Left lobe of liver (tissue), 2 donors: ENCODE data around the gene SLC30A9. TPM values are rescaled to one million over a fixed set of nuclear protein-coding genes. Genes with fewer than 3 reads are reported as not detected.

ENCODE experiments used
- ATAC-seq: fragments of 200-7000 bp; cut with Tn5 transposase; one replicate; pipeline ENCODE4 v1.9.1; 2020; ENCODE audit warnings: mild to moderate bottlenecking, moderate library complexity
- DNase-seq: peaks from one replicate; pipeline ENCODE4 v3.0.0-alpha.2; 2020; ENCODE audit warnings: low spot score
- total RNA-seq: library from RNA; stranded (reverse); gene quantifications from one replicate; pipeline ENCODE4 v1.2.1, GENCODE V29; 2021
- donor health status: DM: no; HTN: no; CAD: no; lungs with moderate emphysema.
- donor health status: DM: no; HTN: yes; CAD: no.

SLC30A9 gene
- 22.4 TPM for total RNA-seq

DNA sequence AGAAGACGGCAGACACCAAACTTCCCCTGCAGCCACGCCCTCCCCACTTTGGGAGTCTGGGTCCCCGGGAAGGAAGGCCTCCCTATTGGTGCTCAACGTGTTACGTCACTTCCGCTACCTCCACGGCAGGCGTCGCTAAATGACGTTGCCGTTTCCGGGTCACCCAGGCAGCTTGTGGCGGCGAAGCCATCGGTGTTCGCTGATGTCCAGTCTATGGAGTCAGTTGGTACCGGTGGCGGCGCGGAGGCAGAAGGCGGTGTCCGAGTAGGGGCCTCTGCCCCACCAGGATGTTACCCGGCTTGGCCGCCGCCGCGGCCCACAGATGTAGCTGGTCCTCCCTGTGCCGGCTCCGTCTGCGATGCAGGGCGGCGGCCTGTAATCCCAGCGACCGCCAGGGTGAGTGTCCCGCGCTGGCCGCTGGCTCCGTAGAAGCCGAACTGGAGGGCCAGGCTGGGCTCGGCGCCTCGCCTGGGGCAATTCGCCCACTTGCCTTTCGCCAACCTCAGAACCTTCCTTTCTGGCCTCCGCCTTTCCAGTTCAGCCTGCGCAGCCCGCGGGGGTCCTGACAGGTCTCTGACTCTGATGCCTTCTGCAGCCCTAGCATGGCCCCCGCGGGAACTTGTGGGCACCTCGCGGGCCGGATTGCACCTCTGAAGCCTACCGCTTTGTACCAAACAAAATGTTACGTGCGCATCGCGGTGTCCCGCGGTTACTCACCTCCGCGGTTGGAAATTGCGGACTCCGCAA, at the start of gene SLC30A9:
SLC30A9 (plus strand) TSS at position 166 of the 747 bp plus-strand sequence; CDS start at position 288, 122 bp downstream.
- ATAC-seq (peak; percentile 98), DNase-seq (peak; percentile 96)

DNA sequence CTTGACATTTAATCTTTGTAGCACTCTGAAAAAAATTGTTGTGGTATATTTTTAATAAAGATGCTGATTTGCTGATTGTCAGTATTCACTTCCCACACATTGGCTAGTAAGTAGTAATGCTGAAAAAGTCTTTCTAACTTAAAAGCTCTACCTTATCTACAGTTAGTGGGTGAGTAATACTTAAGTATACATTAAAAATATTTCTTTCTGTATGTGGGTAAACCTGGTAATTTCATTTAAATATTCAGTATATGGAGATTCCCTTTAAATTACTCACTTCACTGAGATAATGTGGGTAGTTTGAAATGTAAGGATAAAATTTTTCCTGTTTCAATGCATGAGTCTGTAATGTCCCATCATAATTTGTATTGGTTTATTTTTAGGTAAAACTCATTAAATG, 49.5 kb upstream of the SLC30A9 start:
- ATAC-seq (no peak), DNase-seq (no peak)

DNA sequence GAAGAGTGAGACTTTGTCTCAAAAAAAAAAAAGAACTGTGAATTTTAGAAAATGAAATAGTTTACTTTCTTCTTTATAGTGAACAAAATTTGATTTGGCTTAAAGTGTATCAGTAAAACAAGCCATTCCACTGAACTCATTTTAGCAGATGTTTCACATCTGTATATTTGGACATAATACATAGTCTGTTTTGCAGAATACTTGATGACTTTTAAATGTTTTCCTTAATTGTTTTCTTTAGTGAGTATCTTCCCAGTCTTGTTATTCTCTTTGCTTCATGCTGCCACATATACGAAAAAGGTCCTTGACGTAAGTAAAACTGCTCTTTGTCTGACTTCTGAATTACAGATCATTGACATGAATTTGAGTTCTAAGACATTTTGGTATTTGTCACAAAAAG, 46.8 kb upstream of the SLC30A9 start:
- no peak for ATAC-seq
- no peak for DNase-seq

DNA sequence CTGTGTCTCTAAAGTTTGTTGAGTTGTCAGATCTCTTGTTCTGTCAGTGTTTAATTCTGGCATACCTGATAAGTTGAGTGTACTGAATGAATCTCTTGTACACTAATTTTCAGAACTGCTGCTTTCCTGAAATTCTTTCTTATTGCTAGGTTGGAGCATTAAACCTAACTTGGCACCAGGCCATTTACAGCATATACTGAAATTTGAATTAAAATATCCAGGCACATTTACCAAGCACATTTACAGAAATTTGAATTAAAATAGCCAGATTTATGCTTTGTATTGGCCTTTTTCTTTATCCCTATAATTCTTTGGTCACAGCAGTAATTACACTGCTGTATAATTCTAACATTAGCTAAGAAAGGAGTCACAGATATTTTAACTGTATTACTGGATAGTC, 46.2 kb upstream of the SLC30A9 start:
- DNase-seq = no peak
- no peak for ATAC-seq

DNA sequence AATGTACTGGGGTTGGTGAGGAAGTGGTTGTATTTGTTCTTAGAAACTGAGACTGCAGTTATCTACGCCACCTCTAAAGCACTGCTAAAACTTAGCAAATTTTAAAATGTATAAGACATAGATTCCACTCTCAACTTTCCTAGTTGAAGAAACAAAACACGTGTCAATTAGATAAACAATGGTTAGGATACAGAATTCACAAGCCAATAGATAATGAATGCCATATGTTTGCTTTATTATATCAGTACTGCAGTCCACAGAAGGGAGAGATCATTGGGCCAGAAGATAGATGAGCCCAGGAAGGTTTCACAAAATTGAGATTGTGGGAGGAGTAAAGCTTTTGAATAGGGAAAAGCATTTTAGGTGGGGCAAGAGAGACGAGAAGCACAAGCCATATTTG, 40.8 kb upstream of the SLC30A9 start:
- no peak for DNase-seq
- no peak for ATAC-seq

DNA sequence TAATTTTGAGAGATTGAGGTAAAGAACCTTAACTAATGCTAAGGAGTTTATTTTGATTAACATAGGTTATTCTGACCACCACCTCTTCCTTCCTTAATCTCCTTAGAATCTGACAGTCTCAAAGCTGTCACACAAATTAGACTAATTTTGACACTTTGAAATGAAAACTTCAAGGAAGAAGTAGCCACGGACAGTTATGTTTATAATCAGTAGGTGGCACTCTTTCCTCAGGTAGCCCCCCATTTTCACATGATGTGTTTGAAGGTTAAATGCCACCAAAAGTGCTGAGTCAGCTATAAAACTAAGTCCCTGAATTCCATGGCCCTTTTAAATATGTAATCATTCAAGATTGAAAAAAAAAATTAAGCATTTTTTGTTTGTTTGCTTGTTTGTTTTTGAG, 32.7 kb upstream of the SLC30A9 start:
- DNase-seq = no peak
- peak; percentile 26 for ATAC-seq

DNA sequence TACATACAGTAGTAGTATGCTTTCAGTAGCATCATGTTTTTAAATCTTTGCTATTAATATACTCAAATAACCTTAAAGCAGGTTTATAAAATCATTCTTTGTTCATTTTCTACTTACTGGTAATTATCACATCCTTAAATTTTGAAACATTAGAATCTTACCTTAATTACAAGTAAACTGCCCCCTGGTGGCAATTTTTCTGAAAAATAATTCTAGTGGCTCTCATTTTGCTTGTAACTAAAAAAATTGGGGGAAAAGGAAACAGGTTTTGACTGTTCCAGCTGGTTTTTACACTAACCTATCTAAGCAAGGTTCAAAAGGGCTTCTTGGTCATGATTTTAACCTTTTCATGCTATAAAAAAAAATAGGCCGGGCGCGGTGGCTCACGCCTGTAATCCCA, 27.2 kb upstream of the SLC30A9 start:
- ATAC-seq (no peak), DNase-seq (no peak)

DNA sequence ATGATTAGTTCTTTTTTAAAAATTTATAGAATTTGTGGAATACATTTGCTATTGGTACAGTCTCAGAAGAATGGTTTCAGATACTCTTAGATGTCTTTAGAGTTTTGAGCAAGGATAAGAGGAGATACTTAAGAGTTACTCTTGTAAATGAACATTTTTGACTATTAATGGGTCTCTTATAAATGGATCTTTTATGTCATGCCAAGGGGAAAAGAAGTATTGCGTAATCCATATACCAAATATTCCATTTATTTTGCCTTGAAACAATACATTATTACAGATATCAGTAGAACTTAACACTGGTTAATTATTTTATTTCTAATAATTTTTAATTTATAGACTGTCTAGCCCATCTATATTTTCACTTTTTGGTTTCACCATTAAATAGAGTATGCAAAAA, 25.9 kb upstream of the SLC30A9 start:
- DNase-seq = no peak
- no peak for ATAC-seq

DNA sequence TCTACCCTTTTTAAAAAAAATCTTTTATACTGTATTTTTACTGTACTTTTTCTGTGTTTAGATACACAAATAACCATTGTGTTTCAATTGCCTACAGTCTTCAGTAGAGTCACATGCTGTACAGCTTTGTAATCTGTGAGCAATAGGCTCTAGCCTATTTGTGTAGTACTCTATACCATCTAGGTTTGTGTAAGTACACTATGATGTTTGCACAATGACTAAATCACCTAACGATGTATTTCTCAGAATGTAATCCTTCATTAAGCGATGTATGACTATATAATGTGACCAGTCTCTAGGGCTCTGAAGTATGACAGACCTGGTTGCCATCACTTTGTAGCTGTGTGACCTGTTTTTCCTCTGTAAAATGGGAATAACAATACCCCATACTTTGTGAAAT, 22.9 kb upstream of the SLC30A9 start:
- no peak for ATAC-seq

DNA sequence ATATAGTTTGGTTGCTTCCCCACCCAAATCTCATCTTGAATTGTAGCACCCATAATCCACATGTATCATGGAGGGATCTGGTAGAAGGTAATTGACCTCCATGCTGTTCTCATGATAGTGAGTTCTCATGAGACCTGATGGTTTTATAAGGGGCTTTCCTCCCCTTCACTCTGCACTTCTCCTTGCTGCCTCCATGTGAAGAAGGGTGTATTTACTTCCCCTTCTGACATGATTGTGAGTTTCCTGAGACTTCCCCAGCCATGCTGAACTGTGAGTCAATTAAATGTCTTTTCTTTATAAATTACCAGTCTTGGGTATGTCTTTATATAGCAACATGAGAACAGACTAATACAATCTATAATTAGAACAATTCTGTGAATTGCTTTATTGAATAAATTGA, 20.7 kb upstream of the SLC30A9 start:
- no peak for ATAC-seq
- no peak for DNase-seq

More for the DNA sequence above, 22.9 kb upstream of the SLC30A9 start:
- DNase-seq = no peak

DNA sequence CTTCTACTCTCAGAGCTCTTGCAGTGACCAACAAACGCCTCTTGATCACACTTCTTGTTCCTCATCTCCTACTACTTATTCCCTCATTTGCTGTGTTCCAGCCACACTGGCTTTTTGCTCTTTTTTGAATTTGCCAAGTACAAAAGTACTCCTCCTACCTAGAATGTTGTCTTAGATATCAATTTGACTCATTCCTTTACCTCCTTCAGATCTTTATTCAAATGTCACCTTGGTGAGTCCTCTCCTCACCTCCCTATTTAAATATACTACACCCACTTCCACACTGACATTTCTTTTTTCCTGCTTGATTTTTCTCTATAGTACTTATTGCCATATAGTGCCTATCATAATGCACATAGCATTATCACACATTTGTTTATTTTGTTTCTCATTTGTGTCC, 15.0 kb upstream of the SLC30A9 start:
- ATAC-seq (no peak), DNase-seq (no peak)

DNA sequence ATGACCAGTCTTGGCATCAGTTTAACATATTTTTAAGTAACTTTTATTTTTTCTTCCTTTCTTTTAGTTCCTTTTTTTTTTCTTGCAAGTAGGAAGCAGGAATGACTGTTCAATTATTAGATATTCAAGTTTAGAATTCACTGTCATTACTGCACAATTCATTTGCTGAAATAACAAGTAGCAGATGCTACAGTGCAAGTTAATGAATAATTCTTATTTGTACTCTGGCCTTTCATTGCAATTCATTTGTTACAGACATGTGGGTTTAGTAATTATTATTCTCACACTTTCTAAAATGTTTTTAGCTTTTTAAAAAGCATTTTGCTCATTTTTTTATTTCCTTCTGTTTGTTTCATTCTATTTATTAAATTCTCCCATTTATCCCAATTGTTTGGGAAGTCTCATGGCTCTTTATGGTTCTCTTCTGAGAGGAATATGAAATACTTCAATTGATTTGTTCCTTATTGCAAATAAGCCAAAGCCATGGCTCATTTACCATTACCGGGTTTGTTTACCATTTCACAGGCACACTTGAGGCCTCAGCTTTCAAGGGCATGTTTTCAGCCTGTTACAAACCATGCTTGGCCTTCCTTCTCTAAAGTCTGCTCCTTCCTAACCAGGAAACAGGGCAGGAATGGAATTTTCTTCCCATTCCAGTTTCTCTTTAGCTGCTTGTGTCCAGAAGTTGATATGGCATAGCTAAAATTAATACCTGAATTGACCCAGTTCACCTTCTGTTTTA, 13.4 kb upstream of the SLC30A9 start:
- ATAC-seq (peak; percentile 77), DNase-seq (no peak)

DNA sequence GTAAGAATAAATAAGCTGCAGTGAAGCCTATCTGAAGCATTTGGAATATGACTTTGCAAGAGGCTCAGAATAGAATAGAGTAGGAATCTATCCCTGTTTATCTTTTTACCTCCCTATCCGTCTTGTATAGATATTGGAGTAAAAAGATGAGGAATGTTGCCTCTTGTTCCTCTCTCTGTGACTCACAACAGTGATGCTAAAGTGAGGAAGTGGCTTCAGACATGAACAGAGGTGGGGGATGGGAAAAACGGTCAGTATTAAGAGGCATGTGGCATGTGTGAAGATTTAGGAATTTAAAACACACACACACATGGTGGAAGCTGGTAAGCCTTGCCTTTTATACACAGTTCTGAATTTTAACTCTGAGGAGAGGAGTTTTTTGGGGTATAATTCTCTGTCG, 12.6 kb upstream of the SLC30A9 start:
- DNase-seq (no peak), ATAC-seq (no peak)

DNA sequence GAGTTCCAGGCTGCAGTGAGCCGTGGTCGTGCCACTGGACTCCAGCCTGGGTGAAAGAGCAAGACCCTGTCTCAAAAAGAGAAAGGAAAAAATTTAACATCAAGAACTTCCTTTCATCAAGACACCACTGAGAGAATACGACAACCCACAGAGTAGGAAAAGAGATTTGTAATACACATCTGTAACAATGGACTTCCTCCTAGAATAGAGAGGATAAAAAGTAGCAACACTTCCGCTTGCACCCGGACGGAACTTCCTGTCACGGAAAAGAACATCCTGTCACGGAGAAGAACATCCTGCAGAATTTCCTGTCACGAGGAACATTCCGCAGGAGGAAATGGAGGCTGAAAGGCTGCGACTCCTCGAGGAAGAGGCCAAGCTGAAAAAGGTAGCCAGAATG, 8.9 kb upstream of the SLC30A9 start, which contains the start of gene DCAF4L1:
DCAF4L1 (plus strand) TSS at position 301 of the 400 bp plus-strand sequence; CDS start at position 338, 37 bp downstream.
- ATAC-seq (no peak), DNase-seq (no peak)

DNA sequence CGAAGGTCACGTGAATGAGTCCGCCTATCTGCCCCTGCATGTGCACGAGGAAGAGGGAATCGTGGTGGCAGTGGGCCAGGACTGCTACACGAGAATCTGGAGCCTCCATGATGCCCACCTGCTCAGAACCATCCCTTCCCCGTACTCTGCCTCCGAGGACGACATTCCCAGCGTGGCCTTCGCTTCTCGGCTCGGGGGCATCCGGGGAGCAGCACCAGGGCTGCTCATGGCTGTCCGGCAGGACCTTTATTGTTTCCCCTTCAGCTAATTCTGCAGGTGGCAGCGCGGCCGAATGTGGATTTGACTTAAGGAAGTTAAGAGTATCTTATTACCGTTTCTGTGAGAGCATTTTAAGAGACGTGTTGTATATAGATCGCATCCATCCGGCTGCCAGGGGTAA, 7.6 kb upstream of the SLC30A9 start:
- DNase-seq (no peak), ATAC-seq (no peak)

DNA sequence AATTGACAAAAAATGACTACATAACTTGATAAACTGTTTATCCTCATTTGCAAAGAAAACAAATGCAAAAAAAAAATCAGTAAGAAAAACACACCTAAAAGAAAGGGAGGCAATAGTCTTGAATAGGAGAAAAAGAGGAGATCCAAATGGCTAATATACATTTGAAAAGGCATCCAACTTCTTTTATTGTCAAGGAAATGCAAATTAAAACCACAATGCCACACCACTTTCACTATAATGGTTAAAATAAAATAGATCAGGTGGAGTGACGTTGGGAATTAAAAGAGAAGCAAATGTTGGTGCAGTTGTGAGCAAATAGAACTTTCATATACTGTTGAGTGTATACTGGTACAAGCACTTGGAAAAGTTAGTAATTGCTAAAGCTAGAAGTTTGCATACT, 5.2 kb upstream of the SLC30A9 start:
- DNase-seq (no peak), ATAC-seq (no peak)

DNA sequence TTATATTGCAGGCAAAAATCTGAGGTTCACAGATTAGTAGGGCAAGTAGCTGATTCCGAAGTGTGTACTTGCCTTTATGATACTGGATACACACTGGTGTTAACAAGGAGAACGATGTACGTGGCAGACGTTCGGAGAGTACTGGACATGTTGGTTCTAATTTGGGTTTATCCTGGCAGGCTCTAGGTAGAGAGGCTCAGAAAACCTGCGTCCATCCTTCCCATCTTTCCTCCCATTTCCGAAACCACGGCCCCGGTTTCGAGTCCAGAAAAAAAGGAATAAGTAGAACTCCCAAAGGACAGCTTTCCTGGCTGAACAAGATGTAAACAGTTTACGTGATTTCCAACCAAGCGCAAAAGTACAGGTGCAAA, 351 bp upstream of the SLC30A9 start:
- DNase-seq (no peak), ATAC-seq (peak; percentile 28)

DNA sequence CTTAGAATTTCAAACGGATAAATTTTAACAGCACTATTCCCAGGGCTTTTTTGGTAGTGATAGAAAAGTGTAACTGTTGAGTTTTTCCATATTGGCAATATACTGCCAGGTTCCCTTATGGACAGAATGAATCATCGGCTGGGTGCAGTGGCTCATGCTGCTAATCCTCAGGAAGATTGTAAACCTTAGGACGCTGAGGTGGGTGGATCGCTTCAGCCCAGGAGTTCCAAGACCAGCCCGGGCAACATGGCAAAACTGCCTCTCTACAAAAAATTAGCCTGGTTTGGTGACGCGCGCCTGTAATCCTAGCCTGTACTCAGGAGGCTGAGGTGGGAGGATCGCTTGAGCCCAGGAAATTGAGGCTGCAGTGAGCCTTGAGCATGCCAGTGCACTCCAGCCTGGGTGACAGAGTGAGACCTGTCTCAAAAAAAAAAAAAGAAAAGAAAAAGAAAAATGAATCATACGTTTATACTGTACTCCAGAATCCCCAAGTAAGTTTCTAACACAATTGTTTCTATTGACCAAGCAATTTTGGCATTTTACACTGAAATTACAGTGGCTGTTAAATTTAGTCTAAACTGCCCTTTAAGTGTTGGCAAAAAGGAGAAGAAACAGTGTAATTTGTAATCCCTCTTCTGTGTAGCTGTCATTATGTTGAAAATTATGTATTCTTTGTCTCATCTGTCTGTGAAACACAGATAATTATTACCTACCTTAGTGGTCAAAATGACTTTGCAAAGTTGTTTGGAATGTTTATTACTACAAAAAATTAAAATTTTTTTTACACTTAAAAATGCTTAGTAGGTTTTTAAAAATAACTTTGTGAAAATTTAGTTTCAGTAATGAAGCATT, 1.8 kb downstream of the SLC30A9 start:
- no peak for DNase-seq

DNA sequence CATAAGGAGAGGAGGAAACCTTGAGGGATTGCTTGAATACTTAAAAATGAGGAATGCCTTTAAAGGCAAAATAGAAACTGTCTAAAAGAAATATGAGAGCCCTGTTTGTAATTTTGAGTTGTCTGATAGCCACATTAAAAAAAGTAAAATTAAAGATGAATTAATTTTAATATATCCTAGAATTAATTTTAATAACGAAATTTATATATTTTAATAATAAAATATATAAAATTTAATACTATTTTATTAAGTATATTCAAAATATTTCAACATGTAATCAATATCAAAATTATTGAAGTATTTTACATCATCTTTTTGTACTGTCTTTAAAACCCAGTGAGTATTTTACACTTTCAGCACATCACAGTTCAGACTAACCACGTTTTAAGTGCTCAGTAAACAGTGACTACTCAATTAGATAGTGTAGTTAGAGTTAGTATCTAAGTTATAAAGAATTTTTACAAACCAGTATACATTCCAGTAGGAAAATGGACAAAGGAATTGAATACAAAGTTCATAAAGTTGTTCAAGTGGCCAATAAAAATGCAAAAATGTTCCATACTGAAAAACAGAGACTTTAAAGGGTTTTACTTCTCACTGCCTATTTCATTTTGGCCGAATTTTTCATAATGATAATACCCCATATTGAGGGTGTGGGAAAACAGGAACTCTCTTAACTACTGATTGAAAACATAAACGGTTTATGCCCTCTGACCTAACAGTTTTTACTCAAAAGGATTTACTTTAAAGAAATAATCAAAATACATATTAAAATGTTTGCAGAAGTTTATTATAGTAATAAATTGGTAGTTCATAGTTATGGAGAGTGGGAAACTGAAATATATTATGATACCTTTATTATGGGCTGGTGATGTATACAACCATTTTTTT, 2.9 kb downstream of the SLC30A9 start:
- DNase-seq = no peak

More for the DNA sequence above, 1.8 kb downstream of the SLC30A9 start:
- no peak for ATAC-seq

DNA sequence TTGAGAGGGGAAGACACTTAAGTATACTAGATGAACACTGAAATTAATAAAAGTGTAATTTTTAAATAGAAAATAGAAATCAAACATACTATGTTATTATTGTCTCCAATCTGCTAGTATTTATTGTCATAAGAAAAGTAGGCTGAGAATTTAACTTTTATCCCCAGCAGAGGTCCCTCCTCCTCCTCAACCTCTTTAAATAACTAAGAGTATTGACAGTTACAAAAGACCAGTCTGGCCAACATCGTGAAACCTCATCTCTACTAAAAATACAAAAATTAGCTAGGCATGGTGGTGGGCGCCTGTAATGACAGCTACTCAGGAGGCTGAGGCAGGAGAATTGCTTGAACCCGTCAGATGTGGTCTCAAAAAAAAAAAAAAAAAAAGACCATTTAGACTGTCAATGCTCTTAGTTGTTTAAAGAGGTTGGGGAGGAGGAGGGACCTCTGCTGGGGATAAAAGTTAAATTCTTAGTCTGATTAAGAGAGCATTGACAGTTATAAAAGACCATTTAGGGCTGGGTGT, 4.2 kb downstream of the SLC30A9 start:
- ATAC-seq = no peak
- no peak for DNase-seq

More for the DNA sequence above, 2.9 kb downstream of the SLC30A9 start:
- ATAC-seq = no peak
